OCI-M2 (cell line): ENCODE measurements around the gene ACTR1B.
"Not testable (repeated sequence)": the region's sequence is repeated elsewhere in the genome, so short reads cannot be mapped to it uniquely, and the experiment has no call there.

Source experiments
- DNase-seq: peaks from one replicate; lab custom pipeline; 2025; ENCODE audit not compliant: unreplicated experiment; lab: John Stamatoyannopoulos, UW

ACTR1B gene

DNA sequence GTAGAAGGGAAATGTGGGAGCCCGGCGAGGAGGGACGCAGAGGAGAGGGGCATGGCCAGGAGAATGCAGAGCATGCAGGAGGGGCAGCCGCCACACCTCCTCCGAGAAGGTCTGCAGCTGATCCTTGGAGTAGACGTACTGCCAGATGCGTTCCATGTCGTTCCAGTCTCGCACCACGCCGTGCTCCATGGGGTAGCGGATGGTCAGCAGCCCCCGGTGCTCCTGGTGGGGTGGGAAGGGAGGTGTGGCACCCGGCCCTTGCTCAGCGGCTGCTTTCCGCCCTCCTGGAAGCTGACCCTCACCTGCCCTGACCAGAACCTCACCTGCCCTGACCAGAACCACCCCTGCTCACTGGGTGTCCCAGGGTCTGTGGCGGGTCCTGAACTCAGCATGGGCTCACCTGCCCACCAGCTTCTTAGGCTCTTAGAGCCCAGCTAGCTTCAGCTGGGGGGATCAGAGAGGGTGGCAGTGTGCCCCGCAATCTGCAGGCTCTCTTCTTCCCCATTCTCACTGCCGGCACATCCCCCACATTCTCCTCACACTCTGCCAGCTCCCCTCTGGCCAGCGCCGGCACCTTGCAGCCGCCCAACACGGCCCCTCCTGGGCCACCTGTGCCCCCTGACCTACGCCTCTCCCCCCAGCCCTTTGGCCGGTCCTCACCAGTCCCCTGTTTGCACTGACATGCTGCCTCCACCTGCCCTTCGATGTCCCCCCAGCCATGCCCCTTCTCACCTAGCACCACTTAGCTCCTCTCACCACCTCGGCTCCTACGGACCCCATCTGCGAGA lies 4.4 kb downstream of the ACTR1B start:
- DNase-seq: no peak

DNA sequence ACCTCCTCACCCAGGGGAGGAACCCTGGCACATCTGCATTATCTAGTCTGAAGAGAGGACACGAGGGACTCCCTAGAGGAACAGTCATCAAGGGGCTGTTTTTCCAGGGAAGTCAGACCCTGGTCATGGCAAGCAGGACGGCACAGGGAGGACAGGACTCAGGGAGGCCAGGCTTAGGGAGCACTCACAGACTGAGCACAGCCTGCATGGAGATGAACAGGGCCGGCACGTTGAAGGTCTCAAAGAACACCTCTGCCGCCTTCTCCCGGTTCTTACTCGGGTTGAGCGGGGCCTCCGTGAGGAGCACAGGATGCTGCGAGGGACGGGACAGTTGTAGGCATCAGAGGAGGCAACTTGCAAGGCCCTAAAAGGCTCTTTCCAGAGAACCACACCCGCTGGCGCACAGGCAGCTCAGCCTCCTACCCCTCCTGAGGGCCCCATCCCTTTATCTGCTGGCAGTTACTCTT lies 5.1 kb downstream of the ACTR1B start:
- DNase-seq: no peak

DNA sequence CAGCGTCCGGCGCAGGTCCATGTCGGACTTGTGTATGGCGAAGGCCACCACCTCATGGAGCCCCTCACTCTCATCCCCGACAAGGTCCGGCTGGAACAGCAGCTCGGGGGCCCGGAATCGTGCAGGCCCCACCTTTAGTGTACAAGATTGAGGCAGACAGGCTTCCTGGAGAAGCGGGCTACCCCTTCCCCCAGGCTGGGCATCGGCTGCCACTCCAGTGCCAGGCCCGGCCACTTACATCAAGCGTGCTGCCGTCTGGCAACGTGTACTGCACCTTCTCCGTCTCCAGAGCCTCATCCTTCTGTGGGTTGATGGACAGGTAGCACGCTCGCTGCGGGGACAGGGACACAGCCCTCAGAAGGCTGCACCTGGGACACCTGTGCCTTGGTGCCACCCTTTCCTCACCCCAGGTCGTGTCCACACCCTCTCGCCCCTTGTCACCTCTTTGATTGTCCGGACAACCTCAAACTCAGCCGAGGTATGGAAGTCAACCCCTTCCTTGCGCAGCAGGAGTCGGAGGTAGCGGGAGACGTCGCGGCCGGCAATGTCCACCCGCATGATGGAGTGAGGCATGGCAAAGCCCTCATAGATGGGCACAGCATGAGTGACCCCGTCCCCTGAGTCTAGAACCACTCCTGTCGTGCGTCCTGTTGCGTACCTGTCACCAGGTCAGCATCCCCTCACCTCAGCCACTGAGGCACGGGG lies 5.7 kb downstream of the ACTR1B start:
- no peak for DNase-seq

DNA sequence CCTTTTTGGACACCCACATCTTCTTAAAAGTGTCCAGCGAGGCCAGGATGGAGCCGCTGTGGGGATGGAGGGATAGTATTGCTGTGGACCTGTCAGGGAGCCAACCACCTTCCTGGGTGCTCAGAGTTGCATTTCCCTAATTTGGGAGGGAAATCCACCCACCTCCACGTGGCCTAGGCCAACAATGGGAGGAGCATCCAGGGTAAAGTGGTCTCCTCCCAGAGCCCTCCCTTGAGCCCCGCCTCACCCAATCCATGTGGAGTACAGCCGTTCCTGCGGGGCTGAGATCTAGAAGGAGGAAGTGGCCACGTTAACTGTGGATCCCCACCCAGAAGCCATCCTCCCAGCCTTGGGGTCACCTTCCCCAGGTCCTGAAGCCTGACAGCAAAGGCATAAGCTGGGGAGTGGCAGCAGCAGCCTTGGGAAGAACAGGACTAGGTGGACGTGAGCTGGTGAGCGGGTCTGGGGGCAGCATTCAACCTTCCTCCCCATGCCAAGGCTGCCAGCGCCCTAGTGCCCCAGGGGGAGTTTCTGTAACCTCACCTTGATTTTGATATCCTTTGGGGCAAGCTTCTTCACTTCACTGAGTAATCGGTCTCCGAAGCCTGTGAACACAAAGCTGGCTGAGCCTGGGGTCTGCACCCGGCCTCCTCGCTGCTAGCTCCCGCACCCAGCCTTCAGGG lies 6.8 kb downstream of the ACTR1B start:
- no peak for DNase-seq

DNA sequence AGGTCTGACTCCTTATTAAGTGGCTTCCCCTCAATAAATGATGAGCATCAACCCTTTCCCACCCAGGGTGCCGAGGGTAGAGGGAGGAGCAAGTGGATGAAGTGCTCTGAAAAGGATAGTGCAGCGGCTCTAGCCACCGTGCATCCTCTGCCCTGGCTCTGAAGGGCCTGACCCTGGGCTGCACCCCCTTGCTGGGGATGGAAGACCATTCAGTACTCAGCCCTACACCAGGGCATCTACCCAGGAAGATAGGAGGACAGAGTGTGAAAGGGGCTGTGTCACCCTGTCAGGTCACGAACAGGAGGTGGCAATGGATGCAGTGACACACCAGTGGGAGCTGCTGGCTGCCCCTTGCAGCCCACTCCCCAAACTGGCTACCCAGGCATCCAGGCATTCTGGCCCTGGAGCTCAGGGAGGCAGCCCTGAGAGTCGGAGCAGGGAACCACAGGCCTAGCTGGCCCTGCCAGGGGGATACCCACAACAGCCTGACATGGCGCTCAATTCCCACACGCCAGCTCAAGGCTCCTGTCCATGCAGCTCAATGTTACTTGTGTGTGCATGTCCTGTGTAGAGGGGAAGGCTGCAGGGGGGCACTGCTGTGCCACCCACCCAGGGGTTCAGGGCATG lies 7.6 kb downstream of the ACTR1B start:
- no peak for DNase-seq

DNA sequence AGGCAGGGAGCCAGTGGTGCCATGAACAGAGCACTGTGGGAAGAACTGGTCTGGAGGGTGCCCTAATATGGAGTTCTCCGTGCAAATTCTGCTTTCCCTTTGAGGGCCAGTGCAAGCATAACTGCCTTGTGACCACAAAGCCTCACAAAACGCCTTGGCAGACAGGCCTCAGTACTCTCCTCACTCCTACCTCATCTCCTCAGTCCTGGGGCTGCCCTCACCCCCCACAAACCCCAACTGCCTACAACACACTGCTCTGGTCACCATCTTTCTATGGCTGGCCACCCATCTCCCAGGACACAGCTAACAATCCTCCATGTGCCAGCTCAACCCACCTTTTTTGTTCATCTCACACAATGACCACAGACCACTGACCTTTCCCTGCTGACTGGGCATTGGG lies 9.1 kb downstream of the ACTR1B start:
- no peak for DNase-seq

DNA sequence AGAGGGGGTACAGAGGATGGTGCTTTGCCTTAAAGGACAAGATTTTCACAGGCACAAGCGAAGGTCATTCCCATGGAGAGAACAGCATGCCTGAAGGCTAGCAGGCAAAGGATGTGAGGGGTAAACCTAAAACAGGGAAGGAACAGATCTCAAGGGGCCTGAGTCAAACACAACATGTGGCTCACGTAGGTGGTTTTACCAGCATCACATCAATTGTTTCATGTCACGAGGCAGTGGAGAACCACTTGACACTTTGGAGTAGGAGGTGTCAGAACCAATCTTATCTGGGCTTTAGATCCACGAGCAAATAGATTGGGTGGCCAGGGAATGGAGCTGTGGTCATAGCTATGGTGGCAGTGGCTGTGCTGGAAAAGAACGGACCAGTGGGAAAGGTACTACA lies 9.5 kb downstream of the ACTR1B start:
- DNase-seq: no peak

DNA sequence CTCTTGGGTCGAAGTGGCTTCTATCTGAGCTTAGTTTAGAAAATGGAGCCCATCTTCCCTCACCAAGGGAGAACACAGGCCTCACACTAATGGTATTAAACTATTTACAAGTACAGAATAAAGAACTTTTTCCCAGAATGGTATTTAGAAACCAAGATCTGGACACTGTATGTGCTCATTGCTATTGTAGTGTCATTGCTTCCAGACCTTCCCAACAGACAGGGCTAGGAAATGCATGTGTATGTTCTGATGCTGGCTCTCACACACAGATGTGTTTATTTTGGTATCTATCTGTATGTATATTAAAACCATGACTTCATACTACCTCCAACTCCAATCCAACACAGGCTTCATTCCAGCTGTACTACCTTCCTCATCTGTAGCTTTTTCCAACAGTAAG lies 10.0 kb downstream of the ACTR1B start:
- no peak for DNase-seq

DNA sequence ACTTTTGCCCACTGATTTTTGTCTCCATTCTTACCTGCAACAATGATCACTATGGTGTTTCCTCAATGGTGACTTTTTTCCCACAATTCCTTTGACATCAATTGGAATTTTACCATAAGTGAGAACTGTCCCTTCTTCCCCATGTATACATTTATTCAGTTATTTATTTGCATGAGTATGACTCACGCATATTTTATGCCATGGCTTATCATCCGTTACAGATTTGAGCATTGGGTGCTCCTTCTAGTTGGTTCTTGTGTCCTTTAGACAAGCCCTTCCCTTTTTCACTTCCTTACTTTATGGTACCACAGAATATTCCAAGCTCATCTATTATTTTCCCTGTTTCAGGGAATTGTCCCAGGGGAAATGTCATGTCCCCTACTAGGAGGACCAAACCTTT lies 10.4 kb downstream of the ACTR1B start:
- no peak for DNase-seq

DNA sequence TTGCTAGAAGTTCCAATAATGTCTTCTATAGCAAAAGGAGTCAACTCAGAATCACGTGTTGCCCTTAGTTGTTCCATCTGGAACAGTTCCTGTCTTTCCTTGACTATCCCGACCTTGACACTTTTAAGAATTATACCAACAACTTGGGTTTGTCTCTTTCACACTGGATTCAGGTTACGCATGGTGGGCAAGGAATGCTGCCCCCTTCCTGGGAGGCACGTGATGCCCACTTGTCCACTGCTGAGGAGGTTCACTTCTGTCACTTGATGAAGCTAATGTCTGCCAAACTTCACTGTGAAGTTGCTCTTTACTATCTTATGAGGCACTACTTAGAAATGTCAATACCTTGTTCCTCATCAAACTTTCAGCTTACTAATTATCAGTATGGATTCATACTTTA lies 12.7 kb downstream of the ACTR1B start:
- no peak for DNase-seq

DNA sequence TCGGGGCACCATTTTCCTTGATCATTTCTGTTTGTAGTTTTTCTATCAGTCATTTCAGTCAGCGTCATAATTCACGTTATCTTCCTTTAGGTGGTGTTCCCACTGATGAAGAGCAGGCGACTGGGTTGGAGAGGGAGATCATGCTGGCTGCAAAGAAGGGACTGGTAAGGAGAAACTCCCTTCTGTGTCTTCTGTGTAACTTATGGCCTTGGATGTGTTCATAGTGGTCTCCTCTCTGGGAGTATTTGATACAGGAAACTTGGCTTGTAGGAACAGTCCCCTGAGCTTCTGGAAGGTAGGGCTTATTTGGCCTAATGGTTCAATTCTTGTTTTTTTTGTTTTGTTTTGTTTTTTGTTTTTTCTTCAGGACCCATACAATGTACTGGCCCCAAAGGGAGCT lies 16.9 kb downstream of the ACTR1B start:
- no peak for DNase-seq

DNA sequence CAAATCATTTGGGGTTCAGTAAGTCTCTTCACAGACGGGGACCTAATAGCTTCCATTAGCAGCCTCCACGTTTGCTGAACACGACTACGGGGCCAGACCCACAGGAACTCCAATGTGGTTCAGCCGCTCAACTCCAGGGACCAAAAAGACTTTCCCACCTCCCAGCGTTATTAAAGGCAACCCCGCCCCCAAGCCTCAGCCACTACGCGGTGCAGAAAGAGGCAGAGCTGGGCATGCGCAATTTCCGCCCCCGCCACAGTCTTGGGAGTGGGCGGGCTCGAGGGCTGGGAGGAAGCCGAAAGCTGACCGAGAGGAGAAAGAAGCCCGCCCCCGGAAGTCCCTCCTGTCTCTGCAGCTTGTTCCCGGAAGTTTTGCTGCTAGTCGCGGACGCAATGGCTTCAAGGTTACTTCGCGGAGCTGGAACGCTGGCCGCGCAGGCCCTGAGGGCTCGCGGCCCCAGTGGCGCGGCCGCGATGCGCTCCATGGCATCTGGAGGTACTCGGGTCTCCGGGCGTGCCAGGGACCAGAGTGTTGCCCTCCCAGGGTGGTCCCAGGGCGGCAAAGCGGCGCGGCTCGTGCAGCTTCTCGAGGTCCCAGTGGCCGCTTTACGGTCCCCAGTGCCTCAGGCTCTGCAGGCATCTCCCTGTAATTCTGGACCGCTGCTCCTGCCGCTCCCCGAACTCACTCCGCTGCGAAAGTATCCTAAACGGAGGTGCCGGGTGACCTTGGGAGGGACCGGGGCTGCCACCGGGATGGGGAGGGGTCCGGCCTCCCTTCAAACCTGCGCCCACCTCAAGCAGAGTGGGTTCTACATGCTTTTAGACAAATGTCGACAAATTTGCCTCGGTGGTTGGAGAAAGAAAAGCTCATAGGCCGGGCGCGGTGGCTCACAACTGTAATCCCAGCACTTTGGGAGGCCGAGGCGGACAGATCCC lies 17.9 kb downstream of the ACTR1B start, which contains the start of gene COX5B:
Gene COX5B, plus strand, starts transcription at position 368 of the 935 bp plus-strand sequence. Its CDS starts 25 bp downstream, at position 393.
- DNase-seq: peak; percentile 85

DNA sequence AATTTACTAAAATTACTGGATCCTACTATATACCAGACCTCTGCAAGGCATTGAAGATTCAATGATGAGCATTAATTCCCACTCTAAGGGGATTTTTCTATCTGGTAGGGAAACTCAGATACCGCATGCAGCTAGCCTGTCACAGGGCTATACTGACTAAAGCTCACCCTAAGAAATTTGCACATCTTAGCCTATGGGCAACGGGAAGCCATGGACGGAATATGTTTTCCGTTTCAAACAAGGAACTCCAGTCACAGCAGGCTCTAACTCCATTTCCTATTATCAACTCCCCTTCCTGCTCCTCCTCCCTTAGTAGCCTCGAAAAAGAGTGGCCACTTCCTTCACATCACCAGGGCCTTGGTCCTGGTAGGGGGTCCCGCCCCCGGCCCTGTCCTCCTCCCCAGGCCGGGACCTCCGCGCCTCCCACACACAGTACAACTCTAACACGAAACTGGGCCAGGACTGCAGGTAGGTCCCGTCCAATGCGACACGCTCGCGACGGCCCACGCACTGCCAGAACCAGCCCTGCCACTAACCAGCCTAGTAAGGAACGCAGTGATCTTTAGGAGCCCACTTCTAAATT lies 18.6 kb downstream of the ACTR1B start:
- no peak for DNase-seq

DNA sequence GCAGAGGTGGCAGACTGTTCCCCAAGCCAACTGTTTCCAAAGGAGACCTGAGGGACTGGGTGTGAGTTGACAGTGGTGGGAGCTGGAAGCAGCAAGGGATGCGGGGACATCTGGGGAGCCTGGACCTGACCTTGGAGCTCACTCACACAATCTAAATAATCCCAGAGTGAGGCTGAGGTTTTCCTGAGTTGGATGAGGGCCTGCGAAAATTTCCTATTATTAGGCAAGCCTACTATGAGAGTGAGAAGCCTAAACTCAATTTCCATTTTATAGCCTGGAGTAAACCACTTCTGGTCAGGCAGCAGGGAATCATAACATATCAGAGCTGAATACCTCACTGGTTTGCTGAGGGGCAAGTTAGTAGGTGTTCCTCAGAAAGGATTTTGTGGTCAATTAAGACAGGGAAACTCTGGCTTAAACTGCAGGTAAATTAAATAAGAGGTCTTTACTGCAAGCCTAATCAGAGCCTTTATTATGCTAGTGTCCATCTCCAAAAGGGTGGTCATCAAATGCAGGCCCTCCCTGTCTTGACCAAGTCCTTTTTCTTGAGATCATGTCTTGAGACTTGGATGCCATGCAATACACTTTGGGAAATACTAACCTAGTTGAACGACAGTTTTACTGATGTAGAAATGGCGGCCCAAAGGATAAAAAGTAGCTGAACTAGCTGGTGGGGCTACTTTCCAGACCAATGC lies 19.7 kb downstream of the ACTR1B start:
- no peak for DNase-seq

DNA sequence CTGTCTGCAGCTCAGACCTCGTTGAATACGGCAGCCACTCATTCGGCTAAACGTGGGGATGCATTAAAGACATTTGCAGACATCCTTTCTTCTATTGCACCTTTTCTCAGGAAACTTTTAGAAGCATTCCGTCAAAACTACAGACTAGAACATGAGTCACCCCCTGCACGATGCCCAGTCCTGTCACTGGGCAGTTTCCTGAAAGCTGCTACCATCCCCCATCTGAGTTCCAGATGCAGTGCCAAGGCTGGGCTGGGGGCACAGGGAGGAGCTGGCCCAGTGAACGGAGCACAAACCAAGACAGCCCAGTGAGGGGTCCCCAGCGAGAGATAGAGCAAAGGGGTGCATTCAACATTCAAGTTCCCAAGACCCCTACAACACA lies 37.8 kb downstream of the ACTR1B start:
- DNase-seq: not testable (repeated sequence)

DNA sequence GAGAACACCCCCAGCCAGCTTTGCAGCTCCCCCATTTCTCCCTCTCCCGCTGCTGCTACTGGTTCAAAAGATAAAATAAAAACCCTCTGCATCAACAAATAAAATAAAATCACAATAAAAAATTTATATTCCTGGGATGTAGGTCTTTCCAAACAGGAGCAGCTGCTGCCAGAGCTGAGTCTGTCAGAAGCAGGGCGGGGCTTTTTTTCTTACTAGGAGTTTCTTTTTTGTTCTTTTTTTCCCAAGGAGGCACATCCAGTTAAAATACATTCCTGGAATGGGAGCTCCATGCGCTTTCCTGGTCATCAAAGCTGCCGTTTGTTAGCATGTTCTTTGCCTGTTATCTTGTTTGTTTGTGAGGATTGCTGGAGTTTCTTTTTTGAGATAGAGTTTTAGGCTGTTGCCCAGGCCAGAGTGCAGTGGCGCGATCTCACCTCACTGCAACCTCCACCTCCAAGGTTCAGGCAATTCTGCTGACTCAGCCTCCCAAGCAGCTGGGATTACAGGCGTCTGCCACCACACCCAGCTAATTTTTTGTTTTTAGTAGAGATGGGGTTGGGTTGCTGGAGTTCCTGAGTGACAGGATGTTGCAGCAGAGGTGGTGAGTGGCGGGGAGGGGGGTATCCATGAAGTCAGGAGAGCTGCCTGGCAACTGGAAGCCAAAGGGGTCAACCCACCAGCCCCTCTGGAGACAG lies 38.3 kb downstream of the ACTR1B start:
- DNase-seq: not testable (repeated sequence)

DNA sequence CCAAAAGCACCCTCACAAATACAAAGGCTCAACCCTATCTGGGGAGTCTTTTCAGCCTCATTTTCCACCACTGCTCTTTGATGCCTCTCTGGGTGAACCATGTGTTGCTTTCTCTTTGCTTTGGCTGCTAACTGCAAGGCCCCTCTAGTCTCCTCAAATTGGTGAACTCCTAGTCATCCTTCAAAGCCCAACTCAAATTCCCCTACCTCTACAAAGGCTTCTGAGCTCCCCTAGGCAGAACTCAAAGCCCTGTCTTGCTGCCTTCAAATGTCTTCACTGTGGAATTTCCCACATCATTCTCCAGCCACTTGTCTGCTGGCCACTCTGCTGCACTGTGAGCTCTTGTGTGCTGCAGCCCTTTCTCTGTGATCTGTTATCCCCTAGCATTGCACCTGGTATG lies 40.9 kb downstream of the ACTR1B start:
- not testable (repeated sequence) for DNase-seq

DNA sequence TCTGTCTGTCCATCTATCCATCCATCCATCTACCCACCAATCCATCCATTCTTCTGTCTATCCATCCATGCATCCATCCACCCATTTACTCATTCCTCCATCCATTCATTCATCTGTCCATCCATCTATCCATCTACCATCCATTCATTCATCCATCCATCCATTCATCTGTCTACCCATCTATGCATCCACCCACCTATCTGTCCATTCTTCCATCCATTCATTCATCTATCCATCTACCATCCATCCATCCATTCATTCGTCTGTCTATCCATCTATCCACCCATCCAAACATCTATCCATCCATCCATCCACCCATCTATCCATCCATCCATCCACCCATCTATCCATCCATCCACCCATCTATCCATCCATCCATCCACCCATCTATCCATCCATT lies 43.4 kb downstream of the ACTR1B start:
- not testable (repeated sequence) for DNase-seq
